ENCODE results near the gene SPEM3.

Gene SPEM3

DNA sequence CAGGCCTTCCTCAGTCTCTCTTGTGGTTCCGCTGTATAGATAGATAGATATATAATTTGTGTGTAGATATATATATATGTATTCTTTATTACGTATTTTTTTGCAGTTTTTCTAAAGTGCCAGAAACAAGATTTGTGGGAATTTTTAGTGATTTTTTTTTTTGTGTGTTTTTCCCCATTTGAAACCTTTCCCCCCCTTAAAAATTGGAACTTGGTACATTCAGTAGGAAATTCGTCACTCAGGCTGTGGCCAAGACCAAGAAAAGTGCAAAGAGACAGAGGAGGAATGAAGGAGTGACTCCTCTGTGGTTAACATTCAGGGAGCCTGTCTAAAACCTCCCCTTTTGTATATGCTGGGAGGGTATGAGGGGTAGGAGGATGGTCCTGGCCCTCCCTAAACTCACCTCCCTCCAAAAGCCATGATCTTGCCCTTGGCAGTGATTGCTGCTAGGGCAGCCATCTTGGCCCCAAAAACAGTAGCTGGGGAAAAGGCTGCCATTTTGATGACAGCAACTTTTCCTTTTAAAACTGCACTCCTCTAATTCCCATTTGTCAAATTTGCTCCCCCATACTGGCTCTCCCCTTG, 31.4 kb downstream of the SPEM3 start:
- no peak for DNase-seq (ENCODE audit: low read depth in 1 of 2, low spot score in 1 of 2)
- TF ChIP-seq POLR2AphosphoS5 (IDR thresholded peaks at IDR 0.05; ENCODE audit: low read depth), result no peak
- TF ChIP-seq, protein P1, sequence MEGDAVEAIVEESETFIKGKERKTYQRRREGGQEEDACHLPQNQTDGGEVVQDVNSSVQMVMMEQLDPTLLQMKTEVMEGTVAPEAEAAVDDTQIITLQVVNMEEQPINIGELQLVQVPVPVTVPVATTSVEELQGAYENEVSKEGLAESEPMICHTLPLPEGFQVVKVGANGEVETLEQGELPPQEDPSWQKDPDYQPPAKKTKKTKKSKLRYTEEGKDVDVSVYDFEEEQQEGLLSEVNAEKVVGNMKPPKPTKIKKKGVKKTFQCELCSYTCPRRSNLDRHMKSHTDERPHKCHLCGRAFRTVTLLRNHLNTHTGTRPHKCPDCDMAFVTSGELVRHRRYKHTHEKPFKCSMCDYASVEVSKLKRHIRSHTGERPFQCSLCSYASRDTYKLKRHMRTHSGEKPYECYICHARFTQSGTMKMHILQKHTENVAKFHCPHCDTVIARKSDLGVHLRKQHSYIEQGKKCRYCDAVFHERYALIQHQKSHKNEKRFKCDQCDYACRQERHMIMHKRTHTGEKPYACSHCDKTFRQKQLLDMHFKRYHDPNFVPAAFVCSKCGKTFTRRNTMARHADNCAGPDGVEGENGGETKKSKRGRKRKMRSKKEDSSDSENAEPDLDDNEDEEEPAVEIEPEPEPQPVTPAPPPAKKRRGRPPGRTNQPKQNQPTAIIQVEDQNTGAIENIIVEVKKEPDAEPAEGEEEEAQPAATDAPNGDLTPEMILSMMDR (IDR thresholded peaks at IDR 0.05; ENCODE audit: insufficient read depth, low read length), result no peak
- no peak for TF ChIP-seq SPI1 (IDR thresholded peaks at IDR 0.05; ENCODE audit: borderline replicate concordance, low read depth)
- no peak for TF ChIP-seq GABPA (IDR thresholded peaks at IDR 0.05; ENCODE audit: low read depth)
- TF ChIP-seq, protein P2, sequence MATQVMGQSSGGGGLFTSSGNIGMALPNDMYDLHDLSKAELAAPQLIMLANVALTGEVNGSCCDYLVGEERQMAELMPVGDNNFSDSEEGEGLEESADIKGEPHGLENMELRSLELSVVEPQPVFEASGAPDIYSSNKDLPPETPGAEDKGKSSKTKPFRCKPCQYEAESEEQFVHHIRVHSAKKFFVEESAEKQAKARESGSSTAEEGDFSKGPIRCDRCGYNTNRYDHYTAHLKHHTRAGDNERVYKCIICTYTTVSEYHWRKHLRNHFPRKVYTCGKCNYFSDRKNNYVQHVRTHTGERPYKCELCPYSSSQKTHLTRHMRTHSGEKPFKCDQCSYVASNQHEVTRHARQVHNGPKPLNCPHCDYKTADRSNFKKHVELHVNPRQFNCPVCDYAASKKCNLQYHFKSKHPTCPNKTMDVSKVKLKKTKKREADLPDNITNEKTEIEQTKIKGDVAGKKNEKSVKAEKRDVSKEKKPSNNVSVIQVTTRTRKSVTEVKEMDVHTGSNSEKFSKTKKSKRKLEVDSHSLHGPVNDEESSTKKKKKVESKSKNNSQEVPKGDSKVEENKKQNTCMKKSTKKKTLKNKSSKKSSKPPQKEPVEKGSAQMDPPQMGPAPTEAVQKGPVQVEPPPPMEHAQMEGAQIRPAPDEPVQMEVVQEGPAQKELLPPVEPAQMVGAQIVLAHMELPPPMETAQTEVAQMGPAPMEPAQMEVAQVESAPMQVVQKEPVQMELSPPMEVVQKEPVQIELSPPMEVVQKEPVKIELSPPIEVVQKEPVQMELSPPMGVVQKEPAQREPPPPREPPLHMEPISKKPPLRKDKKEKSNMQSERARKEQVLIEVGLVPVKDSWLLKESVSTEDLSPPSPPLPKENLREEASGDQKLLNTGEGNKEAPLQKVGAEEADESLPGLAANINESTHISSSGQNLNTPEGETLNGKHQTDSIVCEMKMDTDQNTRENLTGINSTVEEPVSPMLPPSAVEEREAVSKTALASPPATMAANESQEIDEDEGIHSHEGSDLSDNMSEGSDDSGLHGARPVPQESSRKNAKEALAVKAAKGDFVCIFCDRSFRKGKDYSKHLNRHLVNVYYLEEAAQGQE (IDR thresholded peaks at IDR 0.05; ENCODE audit: insufficient replicate concordance, low read depth), result no peak

DNA sequence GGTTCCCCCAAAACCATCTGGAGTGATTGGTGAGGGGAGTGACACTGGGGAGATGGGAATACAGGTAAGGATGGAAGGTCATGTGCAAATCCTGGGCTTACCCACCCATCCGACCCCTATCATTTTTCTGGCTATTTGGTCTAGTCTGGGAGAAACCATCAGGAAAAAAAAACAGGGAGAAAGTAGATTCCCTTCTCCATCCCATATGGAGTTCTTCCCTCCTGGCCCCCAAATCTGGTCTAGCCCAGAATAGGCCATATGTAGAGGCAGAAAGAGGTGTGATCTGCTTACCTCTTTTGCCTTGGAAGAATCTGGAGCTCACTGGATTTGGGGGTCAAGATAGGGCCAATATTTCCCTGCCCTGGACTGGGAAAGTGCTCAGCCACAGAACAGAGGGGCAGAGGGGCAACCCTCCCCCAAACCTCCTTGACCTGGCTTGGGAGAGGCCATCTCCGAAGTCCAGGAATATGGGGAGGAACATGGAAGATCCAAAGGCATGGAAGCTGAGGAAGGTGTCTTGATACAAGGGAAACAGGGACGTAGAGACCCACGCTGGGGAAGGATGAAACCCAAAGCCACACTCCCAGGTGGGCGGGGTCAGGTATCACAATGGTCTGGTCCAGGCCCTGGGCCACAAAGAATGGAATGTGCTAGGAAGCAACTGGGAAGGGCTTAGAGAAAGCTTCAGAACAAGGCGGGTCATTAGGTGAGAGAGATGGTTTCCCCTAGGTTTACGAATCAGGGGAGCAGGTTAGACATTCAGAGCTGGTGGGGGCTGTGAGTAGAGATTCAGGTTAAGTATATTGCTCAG, 32.4 kb downstream of the SPEM3 start:
- DNase-seq (ENCODE audit: low read depth in 1 of 2, low spot score in 1 of 2), result no peak

More for the DNA sequence above, 31.4 kb downstream of the SPEM3 start:
- Histone ChIP-seq H3K4me3 (replicated peaks; ENCODE audit: insufficient read depth, low read length) (no peak overlapping the region), H3K27me3 (ENCODE audit: insufficient read depth, poor library complexity, severe bottlenecking) (no peaks in the 10 kb centered on the region), H3K27ac (replicated peaks) (no peak overlapping the region)

DNA sequence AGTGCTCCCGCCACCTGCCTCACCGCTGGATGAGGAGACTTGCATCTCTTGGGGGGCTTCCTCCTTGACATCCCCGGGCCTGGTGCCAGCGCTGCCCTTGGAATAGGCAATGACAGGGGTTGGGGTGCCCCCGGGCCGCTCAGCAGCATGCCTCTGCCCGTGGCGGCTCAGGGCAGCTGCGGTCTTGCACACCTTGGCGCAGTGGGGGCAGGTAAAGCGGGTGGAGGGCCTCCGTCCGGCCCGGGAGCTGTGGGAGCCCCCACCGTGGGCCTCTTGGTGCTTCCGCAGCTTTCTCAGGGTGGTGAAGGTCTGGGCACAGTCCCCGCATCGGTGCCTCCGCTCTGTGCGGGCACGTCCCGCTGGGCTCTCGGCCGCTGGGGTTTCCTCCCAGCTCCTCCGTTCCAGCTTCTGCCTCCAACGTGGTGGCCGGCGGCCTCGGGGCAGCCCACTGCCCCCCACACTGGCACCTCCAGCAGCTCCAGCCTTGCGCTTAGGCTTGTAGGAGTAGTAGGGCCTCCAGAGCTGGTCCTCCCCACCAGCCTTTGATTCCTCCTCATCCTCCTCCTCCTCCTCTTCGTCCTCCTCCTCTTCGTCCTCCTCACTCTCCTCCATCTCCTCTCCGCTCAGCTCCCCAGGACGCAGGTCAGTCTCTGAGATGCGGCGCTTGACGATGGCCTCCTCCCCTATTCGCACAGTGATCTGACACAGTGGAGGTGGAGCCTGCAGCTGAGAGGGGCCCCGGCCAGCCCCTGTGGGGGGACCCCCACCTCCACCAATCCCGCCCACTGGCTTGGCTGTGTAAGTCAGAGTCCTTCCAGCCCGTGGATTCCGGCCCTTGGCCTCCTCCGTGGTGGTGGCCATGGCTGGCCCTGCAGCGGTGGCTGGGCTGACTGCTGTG, 34.1 kb downstream of the SPEM3 start:
- no peak for DNase-seq (ENCODE audit: low read depth in 1 of 2, low spot score in 1 of 2)
- no peak for TF ChIP-seq POLR2AphosphoS5 (IDR thresholded peaks at IDR 0.05; ENCODE audit: low read depth)
- no peak for TF ChIP-seq GABPA (IDR thresholded peaks at IDR 0.05; ENCODE audit: low read depth)
- TF ChIP-seq, protein P2 (IDR thresholded peaks at IDR 0.05; ENCODE audit: insufficient replicate concordance, low read depth), result no peak
- TF ChIP-seq, protein P1 (IDR thresholded peaks at IDR 0.05; ENCODE audit: insufficient read depth, low read length), result no peak
- no peak for TF ChIP-seq SPI1 (IDR thresholded peaks at IDR 0.05; ENCODE audit: borderline replicate concordance, low read depth)
- H3K27ac ChIP-seq (replicated peaks), result no peak overlapping the region
- no peak overlapping the region for H3K4me3 ChIP-seq (replicated peaks; ENCODE audit: insufficient read depth, low read length)
- H3K27me3 ChIP-seq (ENCODE audit: insufficient read depth, poor library complexity, severe bottlenecking), result no peaks in the 10 kb centered on the region

More for the DNA sequence above, 32.4 kb downstream of the SPEM3 start:
- TF ChIP-seq, protein P2 (IDR thresholded peaks at IDR 0.05; ENCODE audit: insufficient replicate concordance, low read depth), result no peak
- TF ChIP-seq POLR2AphosphoS5 (IDR thresholded peaks at IDR 0.05; ENCODE audit: low read depth) (no peak), GABPA (IDR thresholded peaks at IDR 0.05; ENCODE audit: low read depth) (no peak), SPI1 (IDR thresholded peaks at IDR 0.05; ENCODE audit: borderline replicate concordance, low read depth) (no peak)
- Histone ChIP-seq H3K4me3 (replicated peaks; ENCODE audit: insufficient read depth, low read length) (no peak overlapping the region), H3K27me3 (ENCODE audit: insufficient read depth, poor library complexity, severe bottlenecking) (no peaks in the 10 kb centered on the region), H3K27ac (replicated peaks) (no peak overlapping the region)
